Activated CD4-positive, alpha-beta T cell treated with anti-CD3 and anti-CD28 coated beads, Interleukin-2, amount 50 U/mL, for 1 hour (primary cell): ENCODE measurements around the gene IQSEC3.

Experiments
- DNase-seq: peaks from one replicate; pipeline ENCODE4 v3.0.0-alpha.2; 2020

Gene IQSEC3

GRCh38 chr12:144650-145284, 78.2 kb downstream of the IQSEC3 start:
- DNase-seq: no peak

- DNase-seq: no peak
Observed at GRCh38 chr12:145369-145960, 78.9 kb downstream of the IQSEC3 start.

- no peak for DNase-seq
Observed at GRCh38 chr12:147242-147641, 80.7 kb downstream of the IQSEC3 start.

GRCh38 chr12:148676-149416, 82.3 kb downstream of the IQSEC3 start:
- DNase-seq: no peak

- no peak for DNase-seq
Observed at GRCh38 chr12:151579-151978, 85.0 kb downstream of the IQSEC3 start.

- DNase-seq: no peak
Observed at GRCh38 chr12:152440-152839, 85.9 kb downstream of the IQSEC3 start.

GRCh38 chr12:153080-153746, 86.6 kb downstream of the IQSEC3 start:
- DNase-seq: peak; percentile 35

GRCh38 chr12:154058-154457, 87.5 kb downstream of the IQSEC3 start:
- DNase-seq: no peak

GRCh38 chr12:155006-155405, 88.4 kb downstream of the IQSEC3 start:
- no peak for DNase-seq

GRCh38 chr12:155646-156045, 89.1 kb downstream of the IQSEC3 start:
- DNase-seq: no peak

- no peak for DNase-seq
Observed at GRCh38 chr12:156945-157344, 90.4 kb downstream of the IQSEC3 start.

GRCh38 chr12:157644-158043, 91.1 kb downstream of the IQSEC3 start:
- no peak for DNase-seq

- DNase-seq: no peak
Observed at GRCh38 chr12:159156-159782, 92.7 kb downstream of the IQSEC3 start.

GRCh38 chr12:160858-161257, 94.3 kb downstream of the IQSEC3 start:
- DNase-seq: no peak

- DNase-seq: no peak
Observed at GRCh38 chr12:161823-162222, 95.3 kb downstream of the IQSEC3 start.

GRCh38 chr12:162467-163307, 96.1 kb downstream of the IQSEC3 start:
- DNase-seq: no peak

GRCh38 chr12:163406-163986, 96.9 kb downstream of the IQSEC3 start:
- no peak for DNase-seq

- no peak for DNase-seq
Observed at GRCh38 chr12:164207-164606, 97.6 kb downstream of the IQSEC3 start.

GRCh38 chr12:165862-166368, 99.3 kb downstream of the IQSEC3 start:
- DNase-seq: no peak

- DNase-seq: no peak
Observed at GRCh38 chr12:166425-167075, 100.0 kb downstream of the IQSEC3 start.

GRCh38 chr12:167959-168600, 101.5 kb downstream of the IQSEC3 start:
- DNase-seq: no peak
